ENCODE results near the gene GFOD1. TPM values are rescaled to one million over a fixed set of nuclear protein-coding genes. Genes with fewer than 3 reads are reported as not detected.

The GFOD1 gene
- total and polyA plus RNA-seq, 10 of the 15 experiments (the other 5 are each of a cell fraction or from before 2014, with no cell fraction given): 6.5 to 41.4 (median 16.0) TPM

DNA sequence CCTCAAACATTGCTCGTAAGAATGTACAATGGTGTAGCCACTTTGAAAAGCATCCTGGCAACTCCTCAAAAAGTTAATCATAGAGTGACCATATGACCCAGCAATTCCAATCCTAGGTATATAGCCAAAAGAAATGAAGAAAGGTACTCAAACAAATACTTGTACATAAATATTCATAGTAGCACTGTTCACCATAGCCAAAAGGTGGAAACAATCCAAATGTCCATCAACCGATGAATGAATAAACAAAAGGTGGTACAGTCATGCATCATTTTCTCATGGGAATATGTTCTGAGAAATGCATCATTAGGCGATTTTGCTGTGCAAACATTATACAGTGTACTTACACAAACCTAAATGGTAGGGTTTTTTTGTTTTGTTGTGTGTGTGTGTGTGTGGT, 84.7 kb downstream of the GFOD1 start:
- no TSS peak for BruUV-seq (replicated peaks)
- Histone ChIP-seq H3K79me2 (ENCODE audit: control insufficient read depth, insufficient read depth, low read length) (peaks cover 15% of the 10 kb centered on the region), H4K20me1 (ENCODE audit: control insufficient read depth, insufficient read depth) (no peaks in the 10 kb centered on the region), H3K27me3 (replicated peaks in 1 of 2; ENCODE audit: control insufficient read depth in 2 of 2, insufficient read depth in 2 of 2, low read length in 1 of 2) (no peaks in the 10 kb centered on the region), H3K9me3 (replicated peaks; ENCODE audit: control insufficient read depth, insufficient read depth, low read length) (no peaks in the 10 kb centered on the region), H3K4me2 (ENCODE audit: control insufficient read depth, insufficient read depth) (no peak overlapping the region), H2AFZ (ENCODE audit: control insufficient read depth, low read depth, low read length) (no peak overlapping the region), H3K4me3 (no peak overlapping the region), H3K9ac (ENCODE audit: control insufficient read depth, insufficient read depth, low read length) (no peak overlapping the region), H3K4me1 (ENCODE audit: control insufficient read depth, insufficient read depth, low read length) (peaks cover 14% of the 10 kb centered on the region), H3K36me3 (ENCODE audit: control insufficient read depth in 2 of 2, insufficient read depth in 2 of 2, low read length in 1 of 2) (peaks cover 2 to 3% of the 10 kb centered on the region in 2 experiments; a peak in 3 of 4 replicates), H3K27ac (ENCODE audit: control insufficient read depth, insufficient read depth) (no peak overlapping the region)
- FAIRE-seq (no peak), ATAC-seq (no peak), DNase-seq (ENCODE audit: low read depth, low spot score) (no peak)
- RAD21 ChIA-PET (ENCODE audit: unreplicated experiment): no interaction called here
- SMC1A ChIA-PET (ENCODE audit: uncharacterized antibody, unreplicated experiment): interaction anchor here (12.3 kb wide), 1 partner anchor 22 kb away, joined by 240 read pairs; no protein-coding TSS in a partner anchor
- intact Hi-C loops (cut with micrococcal nuclease; ENCODE audit: unreplicated experiment) (no loop called here), in situ Hi-C loops (cut with MboI) (no loop called here)
- TF ChIP-seq HDAC2 (IDR thresholded peaks at IDR 0.05): no peak
- TF ChIP-seq, protein P1, sequence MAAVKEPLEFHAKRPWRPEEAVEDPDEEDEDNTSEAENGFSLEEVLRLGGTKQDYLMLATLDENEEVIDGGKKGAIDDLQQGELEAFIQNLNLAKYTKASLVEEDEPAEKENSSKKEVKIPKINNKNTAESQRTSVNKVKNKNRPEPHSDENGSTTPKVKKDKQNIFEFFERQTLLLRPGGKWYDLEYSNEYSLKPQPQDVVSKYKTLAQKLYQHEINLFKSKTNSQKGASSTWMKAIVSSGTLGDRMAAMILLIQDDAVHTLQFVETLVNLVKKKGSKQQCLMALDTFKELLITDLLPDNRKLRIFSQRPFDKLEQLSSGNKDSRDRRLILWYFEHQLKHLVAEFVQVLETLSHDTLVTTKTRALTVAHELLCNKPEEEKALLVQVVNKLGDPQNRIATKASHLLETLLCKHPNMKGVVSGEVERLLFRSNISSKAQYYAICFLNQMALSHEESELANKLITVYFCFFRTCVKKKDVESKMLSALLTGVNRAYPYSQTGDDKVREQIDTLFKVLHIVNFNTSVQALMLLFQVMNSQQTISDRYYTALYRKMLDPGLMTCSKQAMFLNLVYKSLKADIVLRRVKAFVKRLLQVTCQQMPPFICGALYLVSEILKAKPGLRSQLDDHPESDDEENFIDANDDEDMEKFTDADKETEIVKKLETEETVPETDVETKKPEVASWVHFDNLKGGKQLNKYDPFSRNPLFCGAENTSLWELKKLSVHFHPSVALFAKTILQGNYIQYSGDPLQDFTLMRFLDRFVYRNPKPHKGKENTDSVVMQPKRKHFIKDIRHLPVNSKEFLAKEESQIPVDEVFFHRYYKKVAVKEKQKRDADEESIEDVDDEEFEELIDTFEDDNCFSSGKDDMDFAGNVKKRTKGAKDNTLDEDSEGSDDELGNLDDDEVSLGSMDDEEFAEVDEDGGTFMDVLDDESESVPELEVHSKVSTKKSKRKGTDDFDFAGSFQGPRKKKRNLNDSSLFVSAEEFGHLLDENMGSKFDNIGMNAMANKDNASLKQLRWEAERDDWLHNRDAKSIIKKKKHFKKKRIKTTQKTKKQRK (IDR thresholded peaks at IDR 0.05; ENCODE audit: low read depth, low read length): no peak
- TF ChIP-seq, protein P2, sequence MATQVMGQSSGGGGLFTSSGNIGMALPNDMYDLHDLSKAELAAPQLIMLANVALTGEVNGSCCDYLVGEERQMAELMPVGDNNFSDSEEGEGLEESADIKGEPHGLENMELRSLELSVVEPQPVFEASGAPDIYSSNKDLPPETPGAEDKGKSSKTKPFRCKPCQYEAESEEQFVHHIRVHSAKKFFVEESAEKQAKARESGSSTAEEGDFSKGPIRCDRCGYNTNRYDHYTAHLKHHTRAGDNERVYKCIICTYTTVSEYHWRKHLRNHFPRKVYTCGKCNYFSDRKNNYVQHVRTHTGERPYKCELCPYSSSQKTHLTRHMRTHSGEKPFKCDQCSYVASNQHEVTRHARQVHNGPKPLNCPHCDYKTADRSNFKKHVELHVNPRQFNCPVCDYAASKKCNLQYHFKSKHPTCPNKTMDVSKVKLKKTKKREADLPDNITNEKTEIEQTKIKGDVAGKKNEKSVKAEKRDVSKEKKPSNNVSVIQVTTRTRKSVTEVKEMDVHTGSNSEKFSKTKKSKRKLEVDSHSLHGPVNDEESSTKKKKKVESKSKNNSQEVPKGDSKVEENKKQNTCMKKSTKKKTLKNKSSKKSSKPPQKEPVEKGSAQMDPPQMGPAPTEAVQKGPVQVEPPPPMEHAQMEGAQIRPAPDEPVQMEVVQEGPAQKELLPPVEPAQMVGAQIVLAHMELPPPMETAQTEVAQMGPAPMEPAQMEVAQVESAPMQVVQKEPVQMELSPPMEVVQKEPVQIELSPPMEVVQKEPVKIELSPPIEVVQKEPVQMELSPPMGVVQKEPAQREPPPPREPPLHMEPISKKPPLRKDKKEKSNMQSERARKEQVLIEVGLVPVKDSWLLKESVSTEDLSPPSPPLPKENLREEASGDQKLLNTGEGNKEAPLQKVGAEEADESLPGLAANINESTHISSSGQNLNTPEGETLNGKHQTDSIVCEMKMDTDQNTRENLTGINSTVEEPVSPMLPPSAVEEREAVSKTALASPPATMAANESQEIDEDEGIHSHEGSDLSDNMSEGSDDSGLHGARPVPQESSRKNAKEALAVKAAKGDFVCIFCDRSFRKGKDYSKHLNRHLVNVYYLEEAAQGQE (IDR thresholded peaks at IDR 0.05; ENCODE audit: low read depth, low read length): no peak
- no peak for TF ChIP-seq KAT2A (conservative IDR thresholded peaks at IDR 0.05; ENCODE audit: control insufficient read depth, low read depth, low read length)
- TF ChIP-seq SIX5 (IDR thresholded peaks at IDR 0.05; ENCODE audit: low read depth, low read length, severe bottlenecking): no peak
- POLR2A ChIA-PET: interaction anchor here (0.7 kb wide), 1 partner anchor 222 kb away, joined by 8 read pairs; no protein-coding TSS in a partner anchor
- CTCF ChIA-PET: interaction anchor here (1.4 kb wide), 1 partner anchor 23 kb away, joined by 5 read pairs; no protein-coding TSS in a partner anchor
- whole genome bisulfite sequencing (ENCODE audit: insufficient coverage, insufficient replicate concordance, low lambda C conversion rate, missing lambda C conversion rate): 86% methylated on average over 3 of the region's 3 CpGs

All from GM12878 (cell line).